Inflammatory macrophage treated with lipopolysaccharide for 4 hours (primary cell): ENCODE measurements around the gene POLE.

Experiments
- DNase-seq: peaks from one replicate; pipeline ENCODE4 v3.0.0-alpha.2; 2020

Gene POLE, protein sequence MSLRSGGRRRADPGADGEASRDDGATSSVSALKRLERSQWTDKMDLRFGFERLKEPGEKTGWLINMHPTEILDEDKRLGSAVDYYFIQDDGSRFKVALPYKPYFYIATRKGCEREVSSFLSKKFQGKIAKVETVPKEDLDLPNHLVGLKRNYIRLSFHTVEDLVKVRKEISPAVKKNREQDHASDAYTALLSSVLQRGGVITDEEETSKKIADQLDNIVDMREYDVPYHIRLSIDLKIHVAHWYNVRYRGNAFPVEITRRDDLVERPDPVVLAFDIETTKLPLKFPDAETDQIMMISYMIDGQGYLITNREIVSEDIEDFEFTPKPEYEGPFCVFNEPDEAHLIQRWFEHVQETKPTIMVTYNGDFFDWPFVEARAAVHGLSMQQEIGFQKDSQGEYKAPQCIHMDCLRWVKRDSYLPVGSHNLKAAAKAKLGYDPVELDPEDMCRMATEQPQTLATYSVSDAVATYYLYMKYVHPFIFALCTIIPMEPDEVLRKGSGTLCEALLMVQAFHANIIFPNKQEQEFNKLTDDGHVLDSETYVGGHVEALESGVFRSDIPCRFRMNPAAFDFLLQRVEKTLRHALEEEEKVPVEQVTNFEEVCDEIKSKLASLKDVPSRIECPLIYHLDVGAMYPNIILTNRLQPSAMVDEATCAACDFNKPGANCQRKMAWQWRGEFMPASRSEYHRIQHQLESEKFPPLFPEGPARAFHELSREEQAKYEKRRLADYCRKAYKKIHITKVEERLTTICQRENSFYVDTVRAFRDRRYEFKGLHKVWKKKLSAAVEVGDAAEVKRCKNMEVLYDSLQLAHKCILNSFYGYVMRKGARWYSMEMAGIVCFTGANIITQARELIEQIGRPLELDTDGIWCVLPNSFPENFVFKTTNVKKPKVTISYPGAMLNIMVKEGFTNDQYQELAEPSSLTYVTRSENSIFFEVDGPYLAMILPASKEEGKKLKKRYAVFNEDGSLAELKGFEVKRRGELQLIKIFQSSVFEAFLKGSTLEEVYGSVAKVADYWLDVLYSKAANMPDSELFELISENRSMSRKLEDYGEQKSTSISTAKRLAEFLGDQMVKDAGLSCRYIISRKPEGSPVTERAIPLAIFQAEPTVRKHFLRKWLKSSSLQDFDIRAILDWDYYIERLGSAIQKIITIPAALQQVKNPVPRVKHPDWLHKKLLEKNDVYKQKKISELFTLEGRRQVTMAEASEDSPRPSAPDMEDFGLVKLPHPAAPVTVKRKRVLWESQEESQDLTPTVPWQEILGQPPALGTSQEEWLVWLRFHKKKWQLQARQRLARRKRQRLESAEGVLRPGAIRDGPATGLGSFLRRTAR (N-terminal part only)

DNA sequence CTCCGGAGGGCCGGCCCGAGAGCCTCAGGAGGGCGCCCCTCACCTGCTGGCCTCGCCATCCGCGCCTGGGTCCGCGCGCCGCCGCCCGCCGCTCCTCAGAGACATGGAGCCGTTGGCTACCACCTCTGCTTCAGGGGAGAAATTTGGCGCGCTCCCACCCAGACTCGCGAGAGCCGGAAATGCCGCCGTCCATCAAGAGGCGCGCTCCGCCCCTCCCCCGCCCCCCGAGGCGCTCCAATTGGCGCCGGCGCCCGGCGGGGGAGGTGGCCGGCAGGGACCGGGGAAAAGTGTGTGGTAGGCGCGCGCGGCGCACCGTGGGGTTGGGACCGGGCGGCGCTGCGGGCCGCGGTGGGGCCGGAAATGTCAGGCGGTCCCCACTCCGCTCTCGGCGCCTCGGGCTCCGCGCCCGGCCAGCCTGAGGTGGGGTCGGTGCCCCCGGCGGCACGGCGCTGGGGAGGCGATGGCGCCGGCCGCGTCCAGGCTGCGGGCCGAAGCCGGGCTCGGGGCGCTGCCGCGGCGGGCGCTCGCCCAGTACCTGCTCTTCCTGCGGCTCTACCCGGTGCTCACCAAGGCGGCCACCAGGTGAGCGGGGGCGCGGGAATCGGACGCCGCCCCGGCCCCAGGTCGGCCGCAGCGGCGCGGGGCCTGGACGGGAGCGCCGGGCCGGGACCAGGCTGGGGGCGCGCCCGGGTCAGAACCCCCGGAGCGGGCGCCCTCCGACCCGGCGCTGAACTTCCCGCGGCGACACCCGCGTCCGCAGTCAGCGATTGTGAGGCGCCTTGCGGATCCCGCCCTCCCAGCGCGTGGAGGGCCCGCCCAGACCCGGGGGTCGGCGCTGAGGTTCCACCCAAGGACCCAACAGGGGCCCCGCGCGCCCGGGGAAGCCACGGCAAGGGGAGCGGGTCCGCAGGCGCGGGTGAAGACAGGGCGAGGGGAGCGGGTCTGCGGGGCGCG, at the start of gene POLE, which contains the start of gene PXMP2:
Gene POLE, minus strand, starts transcription at position 132 of the 954 bp plus-strand sequence. Its CDS starts 27 bp downstream, at position 105.
Gene PXMP2, plus strand, starts transcription at position 377 of the 954 bp plus-strand sequence. Its CDS starts 84 bp downstream, at position 461.
- DNase-seq: peak; percentile 96

DNA sequence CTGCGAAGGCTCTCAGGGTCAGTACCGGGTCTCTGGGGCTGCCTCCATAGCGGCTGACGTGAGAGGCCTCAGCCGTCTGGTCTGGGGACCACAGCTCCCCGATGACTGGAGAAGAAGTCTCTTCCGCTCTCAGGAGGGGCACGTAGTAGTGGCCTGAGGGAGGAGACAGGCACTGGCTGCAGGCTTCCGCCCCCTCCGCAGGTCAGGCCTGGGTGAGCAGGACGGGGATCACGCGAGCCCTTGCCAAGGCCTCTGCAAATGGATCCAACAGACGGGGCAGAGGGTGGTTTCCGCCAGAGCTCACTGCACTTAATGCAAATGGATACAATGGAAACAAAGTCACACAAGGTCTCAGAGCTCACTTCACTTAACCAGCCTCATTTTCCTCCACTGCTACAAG, 49.8 kb upstream of the POLE start:
- no peak for DNase-seq

DNA sequence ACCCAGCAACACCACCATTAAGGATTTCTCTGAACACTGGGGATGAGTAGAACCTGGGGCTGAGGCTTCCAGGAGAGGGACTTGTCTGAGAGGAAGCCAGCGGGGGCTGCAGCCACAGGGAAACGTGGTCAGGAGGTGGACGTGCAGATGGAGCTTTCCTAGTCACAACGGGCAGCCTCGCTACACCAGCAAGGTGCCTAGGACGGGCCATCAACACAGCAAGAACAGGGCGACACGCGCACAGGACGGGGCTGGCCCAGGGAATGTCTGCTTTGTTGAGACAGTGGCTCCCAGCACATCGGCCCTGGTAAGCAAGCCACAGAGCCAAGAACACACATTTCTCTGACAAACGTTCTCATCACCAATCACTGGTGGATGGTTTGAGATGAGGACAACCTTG, 49.2 kb upstream of the POLE start:
- DNase-seq: no peak

GRCh38 chr12:132735496-132735895, 48.4 kb upstream of the POLE start:
- no peak for DNase-seq

DNA sequence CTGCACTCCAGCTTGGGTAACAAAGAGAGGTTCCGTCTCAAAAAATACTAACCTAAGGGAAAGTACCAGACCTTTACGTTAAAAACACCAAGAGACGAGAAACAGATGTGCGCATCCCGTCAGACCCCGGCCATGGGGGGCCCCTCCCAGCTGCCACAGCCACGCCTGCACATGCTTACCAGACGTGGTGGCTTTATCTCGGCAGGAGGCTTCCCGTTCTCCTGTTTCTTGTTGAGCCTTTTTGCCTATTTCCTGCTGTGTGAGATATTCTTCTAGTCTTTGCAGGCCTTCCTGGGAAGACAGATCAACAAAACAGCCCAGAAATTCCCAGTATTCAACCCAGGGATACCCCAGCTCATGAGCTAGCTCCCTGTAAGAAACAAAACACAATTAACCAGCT, 47.1 kb upstream of the POLE start:
- no peak for DNase-seq

- no peak for DNase-seq
Measured at GRCh38 chr12:132731574-132731973, 44.4 kb upstream of the POLE start.

GRCh38 chr12:132730353-132730752, 43.2 kb upstream of the POLE start:
- DNase-seq: no peak

DNA sequence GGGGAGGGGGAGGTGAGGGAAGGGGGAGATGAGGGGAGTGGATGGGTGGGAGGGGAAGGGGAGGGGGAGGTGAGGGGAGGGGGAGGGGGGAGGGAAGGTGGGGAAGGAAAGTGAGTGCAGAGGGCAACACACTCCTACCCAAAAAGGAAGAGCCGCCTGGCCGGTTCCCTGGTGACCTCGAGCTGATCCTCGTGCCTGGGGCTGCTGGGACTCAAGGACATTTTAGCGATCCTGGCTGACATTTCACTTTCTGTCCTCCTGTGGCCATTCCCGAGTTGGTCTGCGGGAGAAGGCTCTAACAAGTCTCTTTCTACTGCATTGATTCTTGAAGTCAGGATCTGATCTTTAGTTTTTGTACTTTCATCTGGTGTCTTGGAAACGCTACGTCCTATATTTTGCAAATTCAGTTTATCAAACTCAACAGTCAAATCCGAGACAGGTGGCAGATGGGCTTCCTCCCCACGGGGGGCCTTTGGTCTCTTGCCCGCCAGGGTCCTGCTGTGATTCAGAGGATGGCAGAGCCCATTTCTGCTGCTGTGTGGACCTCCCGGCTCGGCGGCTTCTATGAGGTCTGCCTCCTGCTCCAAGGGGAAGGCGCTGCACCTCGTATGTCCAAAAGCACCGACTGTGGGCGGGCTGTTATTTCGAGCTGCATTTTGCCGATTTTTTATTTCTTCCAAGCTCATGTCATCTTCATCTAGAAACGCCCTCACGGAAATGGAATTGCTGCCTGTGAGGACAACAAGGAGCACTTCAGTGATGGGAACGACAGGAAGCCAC, 42.6 kb upstream of the POLE start:
- no peak for DNase-seq

DNA sequence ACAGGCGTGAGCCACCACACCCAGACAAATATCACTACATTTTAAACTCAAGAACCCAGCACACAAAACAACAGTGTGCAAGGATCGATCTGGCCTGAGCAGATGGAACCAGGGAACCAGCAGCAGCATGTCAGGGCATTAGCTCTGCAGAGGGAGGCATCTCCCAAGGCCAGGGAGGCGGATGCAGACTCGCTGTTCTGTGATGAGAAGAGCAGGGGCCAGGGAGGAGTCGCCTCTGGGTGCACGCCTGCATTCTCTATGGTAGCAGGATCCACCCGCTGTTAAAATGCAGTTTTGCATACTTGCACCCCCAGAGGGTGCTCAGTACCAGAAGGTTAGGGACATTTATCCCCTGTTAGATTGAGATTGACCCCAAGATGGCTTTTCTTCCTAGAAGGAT, 41.4 kb upstream of the POLE start:
- DNase-seq: no peak

DNA sequence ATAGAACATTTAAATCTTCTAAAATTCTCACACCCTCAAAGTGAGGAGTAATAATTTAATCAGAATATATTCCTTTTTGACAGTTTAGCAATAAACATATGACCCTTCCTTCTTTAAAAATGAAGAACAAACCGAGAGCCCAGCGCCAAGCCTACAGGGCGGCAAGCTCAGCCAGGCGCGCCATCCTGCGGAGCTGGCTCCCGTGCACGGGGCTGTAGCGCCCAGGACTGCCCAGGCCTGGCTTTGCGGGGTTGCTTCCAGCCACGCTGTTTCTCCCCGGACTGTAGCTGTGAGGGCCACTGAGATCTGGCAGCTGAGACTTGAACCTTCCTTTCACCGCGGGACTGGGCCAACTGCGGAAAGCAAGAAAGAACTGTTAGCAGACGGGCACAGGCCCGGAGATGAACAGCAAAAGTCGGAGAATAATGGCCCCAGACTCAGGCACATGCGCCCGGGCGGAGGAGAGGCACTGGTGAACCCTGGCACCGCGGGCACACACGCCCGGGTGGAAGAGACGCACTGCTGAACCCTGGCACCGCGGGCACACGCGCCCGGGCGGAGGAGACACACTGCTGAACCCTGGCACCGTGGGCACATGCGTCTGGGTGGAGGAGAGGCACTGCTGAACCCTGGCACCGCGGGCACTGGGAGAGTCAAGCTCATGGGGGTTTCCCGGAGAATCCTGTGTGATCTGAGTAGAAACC, 40.1 kb upstream of the POLE start:
- no peak for DNase-seq

- DNase-seq: no peak
Measured at GRCh38 chr12:132726386-132726785, 39.2 kb upstream of the POLE start.

DNA sequence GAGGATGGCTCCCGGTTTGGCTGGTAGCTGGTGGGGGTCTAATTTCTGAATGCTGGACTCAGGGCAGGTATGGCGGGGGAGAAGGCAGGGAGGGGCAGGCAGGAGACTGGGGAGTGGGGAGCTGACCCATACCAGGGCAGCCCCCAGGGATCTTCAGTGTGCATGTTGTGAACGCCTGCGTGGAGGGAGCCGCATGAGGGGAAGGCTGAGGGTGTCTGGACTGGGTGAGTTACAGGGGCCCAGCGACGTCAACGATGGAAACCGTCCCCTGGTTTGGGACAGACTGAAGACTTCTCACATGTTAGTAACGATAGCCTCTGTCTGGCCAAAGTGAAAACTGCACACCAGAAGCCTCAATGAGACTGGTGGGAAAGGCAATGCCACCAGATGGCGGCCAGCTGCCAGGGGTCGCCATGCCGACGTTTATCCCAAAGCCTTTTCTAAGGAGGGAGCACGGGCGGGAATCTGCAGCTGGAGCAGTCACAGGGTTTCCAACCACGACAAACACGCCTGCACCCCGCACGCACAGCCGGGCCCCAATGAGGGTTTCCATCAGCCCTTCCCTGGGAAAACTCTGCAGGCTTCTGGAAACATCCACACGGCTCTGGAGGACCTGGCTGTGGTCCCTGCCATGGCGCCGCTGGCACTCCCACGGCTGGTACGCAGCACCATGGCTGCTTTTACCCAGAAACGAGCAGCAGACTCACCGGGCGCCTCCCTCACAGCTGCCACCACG, 37.5 kb upstream of the POLE start:
- DNase-seq: no peak

- DNase-seq: no peak
Measured at GRCh38 chr12:132723764-132724140, 36.6 kb upstream of the POLE start.

- DNase-seq: peak; percentile 17
Measured at GRCh38 chr12:132723015-132723763, 36.0 kb upstream of the POLE start.

GRCh38 chr12:132720606-132721345, 33.6 kb upstream of the POLE start:
- no peak for DNase-seq

- no peak for DNase-seq
Measured at GRCh38 chr12:132719954-132720324, 32.8 kb upstream of the POLE start.

DNA sequence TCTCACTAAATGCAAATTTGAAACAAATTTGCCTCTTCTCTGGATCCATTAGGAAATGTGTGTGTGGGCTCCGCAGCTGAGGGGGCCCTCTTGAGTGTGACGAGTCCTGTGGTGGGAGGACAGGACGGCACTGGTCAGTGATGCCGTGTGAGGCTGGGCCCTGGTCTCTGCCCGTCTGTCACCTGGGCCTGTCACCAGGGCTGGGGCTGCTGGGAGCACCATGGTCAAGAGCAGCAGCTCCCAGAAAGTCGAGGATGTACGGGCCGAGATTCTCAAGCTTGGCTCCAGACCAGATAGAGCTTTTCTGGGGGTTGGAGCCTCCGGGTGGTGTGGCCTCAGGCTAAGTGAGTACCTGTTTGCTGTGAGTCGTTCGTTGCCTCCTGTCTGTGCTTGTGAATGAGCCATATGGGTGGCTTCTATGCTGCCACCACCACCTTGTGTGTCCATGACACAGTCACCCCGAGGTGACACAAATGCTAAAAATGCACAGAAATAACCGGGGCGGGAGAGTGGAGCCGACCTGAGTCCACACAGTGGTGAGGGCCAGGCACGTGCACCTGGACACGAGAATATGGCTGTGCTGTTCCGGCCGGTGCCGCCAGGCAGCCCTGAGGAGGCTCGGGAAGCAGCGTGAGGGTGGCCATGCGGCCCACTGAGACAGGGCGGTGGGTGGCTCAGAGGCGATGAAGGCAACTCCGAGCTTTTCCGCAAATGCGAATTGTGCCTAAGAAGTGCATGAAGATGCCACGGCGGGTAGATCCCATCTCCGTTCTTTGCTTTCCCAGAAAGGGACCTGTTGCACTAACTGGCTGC, 32.2 kb upstream of the POLE start:
- DNase-seq: no peak
